ENCODE measurements around the gene PRB3. TPM values are rescaled to one million over a fixed set of nuclear protein-coding genes. Genes with fewer than 3 reads are reported as not detected.
A peak's percentile ranks its signal among the peaks of the same experiment; 100 is the strongest.

PRB3 gene
- total and polyA plus RNA-seq, 10 donors, result 0.19 to 0.35 TPM; not detected in 8

- intact Hi-C loops (cut with DNase I; ENCODE audit: low total_unique reads), result no loop called here
- no peak for TF ChIP-seq POLR2AphosphoS5 (IDR thresholded peaks at IDR 0.05)
- TF ChIP-seq POLR2A (IDR thresholded peaks at IDR 0.05), result no peak
- no peak for TF ChIP-seq CTCF (IDR thresholded peaks at IDR 0.05 in 8 of 11, conservative IDR thresholded peaks at IDR 0.05 in 3 of 11)
- 73 to 99% (median 93%) methylated on average over 4 of the region's 4 CpGs for WGBS, 5 donors
- no peak for DNase-seq
- H3K27ac ChIP-seq, result no peak overlapping the region
- no peak overlapping the region for H3K4me3 ChIP-seq
- no peaks in the 10 kb centered on the region for H3K9me3 ChIP-seq
- H3K36me3 ChIP-seq, result no peaks in the 10 kb centered on the region
- H3K4me1 ChIP-seq, result no peaks in the 10 kb centered on the region
- H3K27me3 ChIP-seq (replicated peaks in 1 of 7), result no peaks in the 10 kb centered on the region
These were observed 31.2 kb downstream of the PRB3 start for GRCh38 chr12:11238275-11238674.

- Histone ChIP-seq H3K9me3 (no peaks in the 10 kb centered on the region), H3K27me3 (replicated peaks in 1 of 7) (no peaks in the 10 kb centered on the region), H3K36me3 (no peaks in the 10 kb centered on the region), H3K4me3 (no peak overlapping the region), H3K4me1 (no peaks in the 10 kb centered on the region), H3K27ac (no peak overlapping the region)
- 73 to 92% (median 81%) methylated on average over 5 of the region's 5 CpGs for WGBS, 5 donors
- no peak for DNase-seq
- intact Hi-C loops (cut with DNase I; ENCODE audit: low total_unique reads), result no loop called here
- TF ChIP-seq POLR2A (IDR thresholded peaks at IDR 0.05), result no peak
- TF ChIP-seq CTCF (IDR thresholded peaks at IDR 0.05 in 8 of 11, conservative IDR thresholded peaks at IDR 0.05 in 3 of 11), result no peak
- no peak for TF ChIP-seq POLR2AphosphoS5 (IDR thresholded peaks at IDR 0.05)
These were observed 36.0 kb downstream of the PRB3 start for GRCh38 chr12:11233532-11233931.

DNA sequence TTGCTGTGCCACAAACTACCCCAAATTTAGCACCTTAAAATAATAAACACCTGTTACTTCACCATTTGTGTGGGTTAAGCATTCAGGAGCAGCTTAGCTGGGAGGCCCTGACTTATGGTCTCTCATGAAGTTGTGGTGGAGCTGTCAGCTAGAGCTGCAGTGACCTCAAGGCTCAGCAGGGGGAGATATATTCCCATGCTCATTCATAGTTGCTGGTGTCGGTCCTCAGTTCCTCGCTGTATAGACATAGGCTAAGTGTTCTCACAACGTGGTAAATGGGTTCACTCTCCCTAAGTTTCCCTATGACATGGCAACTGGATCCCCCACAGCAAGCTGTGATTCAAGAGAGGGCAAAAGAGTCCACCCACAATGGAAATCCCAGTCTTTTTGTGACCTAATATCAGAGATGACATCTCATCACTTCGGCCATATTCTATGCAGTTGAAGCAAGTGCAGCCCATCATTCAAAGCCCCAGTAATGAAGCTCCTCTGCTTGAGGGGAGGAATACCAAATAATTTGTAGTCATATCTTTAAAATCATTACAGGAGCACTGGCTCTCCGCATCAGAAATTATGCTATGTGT lies 41.1 kb downstream of the PRB3 start:
- DNase-seq, result no peak
- H3K36me3 ChIP-seq, result no peaks in the 10 kb centered on the region
- TF ChIP-seq POLR2A (IDR thresholded peaks at IDR 0.05) (no peak), POLR2AphosphoS5 (IDR thresholded peaks at IDR 0.05) (no peak), CTCF (IDR thresholded peaks at IDR 0.05 in 8 of 11, conservative IDR thresholded peaks at IDR 0.05 in 3 of 11) (peak in 9 of 11 experiments; percentile 12 to 64 (median 43))
- no peak overlapping the region for H3K27ac ChIP-seq
- H3K4me1 ChIP-seq, result no peaks in the 10 kb centered on the region
- intact Hi-C loops (cut with DNase I; ENCODE audit: low total_unique reads), result loop anchor here (5.0 kb wide), 1 partner anchor 259 kb away; no protein-coding TSS in a partner anchor
- no peaks in the 10 kb centered on the region for H3K9me3 ChIP-seq
- no peaks in the 10 kb centered on the region for H3K27me3 ChIP-seq (replicated peaks in 1 of 7)
- no peak overlapping the region for H3K4me3 ChIP-seq
- 51 to 69% (median 55%) methylated on average over 4 to 5 of the region's 5 CpGs for WGBS, 5 donors

DNA sequence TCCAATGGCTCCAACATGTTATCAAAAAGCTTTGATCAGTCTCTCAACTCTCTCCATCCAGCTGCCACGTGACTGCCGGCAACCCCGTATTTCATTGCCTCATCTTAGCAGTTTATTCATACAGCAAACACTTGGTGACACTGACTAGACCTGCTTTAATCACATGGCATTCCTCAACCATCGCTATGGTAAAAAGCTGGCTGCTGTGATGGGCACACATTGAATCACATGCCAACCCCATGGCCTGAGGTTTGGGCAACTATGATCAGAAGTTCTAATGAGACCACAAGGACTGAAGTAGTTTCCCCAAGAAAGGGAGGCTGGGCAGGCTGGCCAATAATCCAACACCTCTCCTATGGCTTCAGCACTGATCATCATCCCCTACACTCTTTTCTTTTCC lies 42.1 kb downstream of the PRB3 start:
- Histone ChIP-seq H3K36me3 (no peaks in the 10 kb centered on the region), H3K27me3 (replicated peaks in 1 of 7) (no peaks in the 10 kb centered on the region), H3K27ac (no peak overlapping the region), H3K4me3 (no peak overlapping the region), H3K4me1 (no peaks in the 10 kb centered on the region), H3K9me3 (peaks cover 0 to 7% (median 0%) of the 10 kb centered on the region in 8 donors)
- TF ChIP-seq POLR2AphosphoS5 (IDR thresholded peaks at IDR 0.05) (no peak), CTCF (IDR thresholded peaks at IDR 0.05 in 8 of 11, conservative IDR thresholded peaks at IDR 0.05 in 3 of 11) (no peak), POLR2A (IDR thresholded peaks at IDR 0.05) (no peak)
- no peak for DNase-seq
- intact Hi-C loops (cut with DNase I; ENCODE audit: low total_unique reads), result loop anchor here (5.0 kb wide), 1 partner anchor 260 kb away; no protein-coding TSS in a partner anchor
- WGBS, 5 donors, result 89 to 97% (median 92%) methylated on average over 4 of the region's 4 CpGs

Other genes starting within 250 kb of the PRB3 start
- gene TAS2R19, start 247.1 kb downstream of the PRB3 start, total RNA-seq, result 10 to 100 TPM in 2 of 7 donors, 1 to 10 TPM in 5; 4.1 to 13.8 (median 9.1) TPM
- gene TAS2R19, start 247.1 kb downstream of the PRB3 start, polyA plus RNA-seq, result under 1 TPM in 2 of 3 donors, not detected in 1; 0.38 to 0.53 TPM
- 10 to 100 TPM in 3 of 7 donors, 1 to 10 TPM in 4; 3.7 to 14.1 (median 8.1) TPM for gene TAS2R31, start 238.3 kb downstream of the PRB3 start, total RNA-seq
- under 1 TPM in 2 of 3 donors, not detected in 1; 0.21 to 0.35 TPM for gene TAS2R31, start 238.3 kb downstream of the PRB3 start, polyA plus RNA-seq
- gene TAS2R46, start 207.4 kb downstream of the PRB3 start, total RNA-seq, result 1 to 10 TPM; 2.9 to 8.8 (median 4.9) TPM
- not detected for gene TAS2R46, start 207.4 kb downstream of the PRB3 start, polyA plus RNA-seq
- 10 to 100 TPM in 2 of 7 donors, 1 to 10 TPM in 3, not detected in 2; 1.5 to 14.0 (median 4.6) TPM for gene TAS2R43, start 177.4 kb downstream of the PRB3 start, total RNA-seq
- not detected for gene TAS2R43, start 177.4 kb downstream of the PRB3 start, polyA plus RNA-seq
- 10 to 100 TPM in 3 of 7 donors, 1 to 10 TPM in 4; 6.4 to 30.7 (median 8.6) TPM for gene TAS2R30, start 135.1 kb downstream of the PRB3 start, total RNA-seq
- under 1 TPM in 2 of 3 donors, not detected in 1; 0.09 to 0.19 TPM for gene TAS2R30, start 135.1 kb downstream of the PRB3 start, polyA plus RNA-seq
- gene SMIM10L1, start 98.5 kb downstream of the PRB3 start, total RNA-seq, result 10 to 100 TPM in 3 of 7 donors, 1 to 10 TPM in 4; 6.5 to 11.9 (median 9.3) TPM
- gene SMIM10L1, start 98.5 kb downstream of the PRB3 start, polyA plus RNA-seq, result 1 to 10 TPM; 7.8 to 9.4 (median 8.9) TPM
- gene TAS2R42, start 82.8 kb downstream of the PRB3 start, total RNA-seq, result not detected
- not detected for gene TAS2R42, start 82.8 kb downstream of the PRB3 start, polyA plus RNA-seq
- not detected for gene PRB4, start 40.7 kb upstream of the PRB3 start, total RNA-seq
- gene PRB4, start 40.7 kb upstream of the PRB3 start, polyA plus RNA-seq, result not detected
- not detected for gene PRB2, start 125.9 kb upstream of the PRB3 start, total RNA-seq
- gene PRB2, start 125.9 kb upstream of the PRB3 start, polyA plus RNA-seq, result under 1 TPM in 1 of 3 donors, not detected in 2; 0.06 TPM

Data from spleen (tissue), 11 donors.